HG02973 (cell line): ENCODE data around the gene FSTL3.
"Not testable (repeated sequence)": the region's sequence is repeated elsewhere in the genome, so short reads cannot be mapped to it uniquely, and the experiment has no call there.

Experiments
- ATAC-seq: cut with Tn5 transposase; IDR thresholded peaks from one replicate; pipeline ENCODE4 v1.9.1; 2021; ENCODE audit warnings: moderate library complexity; ENCODE audit not compliant: unreplicated experiment

FSTL3 gene

DNA sequence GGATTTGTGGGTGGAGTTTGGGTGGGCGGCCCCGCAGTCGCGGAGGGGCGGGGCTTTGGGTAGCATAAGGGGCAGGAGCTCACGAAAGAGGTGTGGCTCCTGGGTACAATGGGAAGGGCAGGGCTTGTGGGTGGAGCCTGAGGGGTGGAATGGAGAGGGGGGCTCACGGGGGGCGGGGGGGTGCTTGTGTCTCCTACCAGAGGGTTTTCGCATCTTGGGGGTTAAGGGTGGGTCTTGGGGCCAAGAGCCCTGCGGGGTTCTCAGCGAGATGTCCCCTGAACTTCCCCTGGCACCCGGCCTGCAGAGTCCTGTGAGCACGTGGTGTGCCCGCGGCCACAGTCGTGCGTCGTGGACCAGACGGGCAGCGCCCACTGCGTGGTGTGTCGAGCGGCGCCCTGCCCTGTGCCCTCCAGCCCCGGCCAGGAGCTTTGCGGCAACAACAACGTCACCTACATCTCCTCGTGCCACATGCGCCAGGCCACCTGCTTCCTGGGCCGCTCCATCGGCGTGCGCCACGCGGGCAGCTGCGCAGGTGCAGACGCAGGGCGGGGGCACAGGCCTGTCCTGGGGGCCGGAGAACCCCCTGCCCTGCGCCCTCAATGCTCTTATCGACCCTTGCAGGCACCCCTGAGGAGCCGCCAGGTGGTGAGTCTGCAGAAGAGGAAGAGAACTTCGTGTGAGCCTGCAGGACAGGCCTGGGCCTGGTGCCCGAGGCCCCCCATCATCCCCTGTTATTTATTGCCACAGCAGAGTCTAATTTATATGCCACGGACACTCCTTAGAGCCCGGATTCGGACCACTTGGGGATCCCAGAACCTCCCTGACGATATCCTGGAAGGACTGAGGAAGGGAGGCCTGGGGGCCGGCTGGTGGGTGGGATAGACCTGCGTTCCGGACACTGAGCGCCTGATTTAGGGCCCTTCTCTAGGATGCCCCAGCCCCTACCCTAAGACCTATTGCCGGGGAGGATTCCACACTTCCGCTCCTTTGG lies 5.1 kb downstream of the FSTL3 start:
- no peak for ATAC-seq

GRCh38 chr19:682678-683320 lies 6.6 kb downstream of the FSTL3 start:
- no peak for ATAC-seq

- ATAC-seq: no peak
Observed at GRCh38 chr19:685454-685931, 9.3 kb downstream of the FSTL3 start.

- no peak for ATAC-seq
Observed at GRCh38 chr19:686589-687297, 10.6 kb downstream of the FSTL3 start.

GRCh38 chr19:687569-688166 lies 11.5 kb downstream of the FSTL3 start:
- ATAC-seq: no peak

- ATAC-seq: no peak
Observed at GRCh38 chr19:688214-688613, 12.0 kb downstream of the FSTL3 start.

- no peak for ATAC-seq
Observed at GRCh38 chr19:688992-689391, 12.8 kb downstream of the FSTL3 start.

DNA sequence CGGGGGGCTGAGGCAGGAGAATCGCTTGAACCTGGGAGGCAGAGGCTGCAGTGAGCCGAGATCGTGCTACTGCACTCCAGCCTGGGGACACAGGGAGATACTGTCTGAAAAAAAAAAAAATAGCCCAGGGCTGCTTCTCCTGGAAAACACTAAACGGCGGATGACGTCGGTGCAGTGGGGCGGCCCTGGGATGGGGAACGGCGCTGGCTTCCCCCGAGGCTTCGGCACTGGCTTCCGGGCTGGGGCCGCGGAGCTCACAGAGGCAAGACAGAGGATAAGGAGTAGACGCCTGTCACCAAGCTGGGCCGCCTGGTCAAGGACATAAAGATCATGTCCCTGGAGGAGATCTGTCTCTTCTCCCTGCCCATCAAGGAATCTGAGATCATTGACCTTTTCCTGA lies 14.0 kb downstream of the FSTL3 start:
- no peak for ATAC-seq

DNA sequence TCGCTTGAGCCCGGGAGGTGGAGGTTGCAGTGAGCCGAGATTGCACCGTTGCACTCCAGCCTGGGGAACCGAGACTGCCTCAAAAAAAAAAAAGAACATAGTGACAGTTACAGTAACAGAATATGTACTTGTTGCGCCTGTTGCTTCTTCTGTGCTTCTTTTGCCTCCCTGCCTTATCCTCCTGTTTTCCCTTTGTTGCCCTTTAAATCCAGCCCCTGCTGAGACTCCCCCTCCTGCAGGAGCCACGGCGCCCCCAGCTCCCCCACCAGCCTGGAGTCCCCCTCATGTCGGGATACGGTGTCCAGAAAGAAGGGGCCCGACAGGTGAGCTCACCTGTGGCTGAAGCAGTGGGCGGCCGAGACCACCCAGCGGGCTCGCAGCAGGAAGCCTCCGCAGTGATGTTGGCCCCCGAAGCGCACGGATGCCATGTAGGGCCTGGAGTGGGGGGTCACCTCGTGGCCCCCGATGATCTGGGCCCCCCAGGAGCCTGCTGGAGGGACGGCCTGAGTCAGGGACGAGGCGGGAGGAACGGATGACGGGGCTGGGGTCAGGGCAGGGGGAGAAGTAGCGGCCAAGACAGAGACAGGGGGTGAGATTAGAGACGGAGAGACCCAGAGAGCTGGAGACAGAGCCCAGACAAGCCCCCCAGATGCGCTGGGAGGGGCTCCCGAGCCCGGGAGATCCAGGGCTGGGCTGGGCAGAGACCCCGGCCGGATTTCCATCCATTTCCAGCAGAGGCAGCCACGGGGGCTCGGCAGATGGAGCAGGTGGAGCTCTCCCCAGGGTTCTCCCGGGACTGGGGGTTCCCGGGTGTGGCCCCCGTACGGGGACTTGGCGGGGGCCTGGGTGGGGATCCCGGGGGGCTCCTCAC lies 18.5 kb downstream of the FSTL3 start:
- no peak for ATAC-seq

DNA sequence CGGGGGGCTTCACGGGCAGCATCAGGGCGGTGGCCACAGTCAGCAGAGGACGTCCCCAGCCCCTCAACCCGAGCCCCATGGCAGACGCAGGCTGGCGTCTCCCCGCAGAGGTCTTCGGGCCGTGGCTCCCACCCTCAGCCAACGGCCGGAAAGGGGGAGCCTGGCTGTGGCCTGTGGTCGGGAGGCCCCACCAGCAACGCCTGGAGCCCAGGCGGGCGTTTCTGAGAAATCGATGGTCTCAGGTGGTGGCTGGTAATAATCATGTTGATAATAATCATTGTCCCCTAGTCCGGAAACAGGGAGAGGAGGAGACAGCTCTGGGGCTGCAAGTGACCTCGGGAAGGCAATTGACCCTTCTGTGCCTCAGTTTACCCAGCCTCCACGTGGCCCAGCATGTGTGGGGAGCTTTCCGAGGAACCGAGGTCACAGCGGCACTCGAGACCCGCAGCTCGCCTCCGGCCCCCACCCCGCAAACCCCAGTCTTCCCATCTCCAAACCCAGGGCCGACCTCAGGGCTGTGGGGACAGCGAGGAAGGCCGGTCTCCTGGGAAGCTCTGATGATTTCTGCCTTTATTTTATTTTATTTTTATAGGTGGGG lies 19.3 kb downstream of the FSTL3 start, which contains the start of gene PRSS57:
Gene PRSS57 (minus strand): TSS at position 101 of the 598 bp plus-strand sequence. CDS start 22 bp downstream, at position 79.
- ATAC-seq: no peak

DNA sequence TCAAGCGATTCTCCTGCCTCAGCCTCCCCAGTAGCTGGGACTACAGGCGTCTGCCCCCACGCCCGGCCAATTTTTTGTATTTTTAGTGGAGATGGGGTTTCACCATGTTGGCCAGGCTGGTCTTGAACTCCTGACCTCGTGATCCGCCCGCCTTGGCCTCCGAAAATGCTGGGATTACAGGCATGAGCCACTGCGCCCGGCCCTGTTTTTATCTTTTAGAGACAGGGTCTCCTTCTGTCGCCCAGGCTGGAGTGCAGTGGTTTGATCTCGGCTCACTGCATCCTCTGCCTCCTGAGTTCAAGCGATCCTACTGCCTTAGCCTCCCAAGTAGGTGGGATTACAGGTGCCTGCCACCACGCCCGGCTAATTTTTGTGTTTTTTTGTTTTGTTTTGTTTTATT lies 22.3 kb downstream of the FSTL3 start:
- not testable (repeated sequence) for ATAC-seq

DNA sequence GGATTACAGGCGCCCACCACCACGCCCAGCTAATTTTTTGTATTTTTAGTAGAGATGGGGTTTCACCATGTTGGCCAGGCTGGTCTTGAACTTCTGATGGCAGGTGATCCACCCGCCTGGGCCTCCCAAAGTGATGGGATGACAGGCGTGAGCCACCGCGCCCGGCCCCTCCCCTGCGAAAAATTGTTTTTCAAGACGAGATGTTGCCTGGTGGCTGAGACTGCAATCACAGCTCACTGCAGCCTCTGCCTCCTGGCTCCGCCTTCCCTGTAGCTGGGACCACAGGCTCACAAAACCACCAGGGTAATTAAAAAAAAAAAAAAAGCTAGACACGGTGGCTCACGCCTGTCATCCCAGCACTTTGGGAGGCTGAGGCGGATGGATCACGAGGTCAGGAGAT lies 23.7 kb downstream of the FSTL3 start:
- not testable (repeated sequence) for ATAC-seq

DNA sequence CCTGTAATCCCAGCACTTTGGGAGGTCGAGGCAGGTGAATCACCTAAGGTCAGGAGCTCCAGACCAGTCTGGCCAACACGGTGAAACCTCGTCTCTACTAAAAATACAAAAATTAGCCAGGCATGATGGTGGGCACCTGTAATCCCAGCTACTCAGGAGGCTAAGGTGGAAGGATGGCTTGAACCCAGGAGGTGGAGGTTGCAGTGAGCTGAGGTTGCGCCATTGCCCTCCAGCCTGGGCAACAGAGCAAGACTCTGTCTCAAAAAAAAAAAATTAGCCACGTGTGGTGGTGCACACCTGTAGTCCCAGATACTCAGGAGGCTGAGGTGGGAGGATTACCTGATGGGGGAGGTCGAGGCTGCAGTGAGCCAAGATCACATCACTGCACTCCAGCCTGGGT lies 26.7 kb downstream of the FSTL3 start:
- not testable (repeated sequence) for ATAC-seq

- no peak for ATAC-seq
Observed at GRCh38 chr19:703329-703650, 27.1 kb downstream of the FSTL3 start.

DNA sequence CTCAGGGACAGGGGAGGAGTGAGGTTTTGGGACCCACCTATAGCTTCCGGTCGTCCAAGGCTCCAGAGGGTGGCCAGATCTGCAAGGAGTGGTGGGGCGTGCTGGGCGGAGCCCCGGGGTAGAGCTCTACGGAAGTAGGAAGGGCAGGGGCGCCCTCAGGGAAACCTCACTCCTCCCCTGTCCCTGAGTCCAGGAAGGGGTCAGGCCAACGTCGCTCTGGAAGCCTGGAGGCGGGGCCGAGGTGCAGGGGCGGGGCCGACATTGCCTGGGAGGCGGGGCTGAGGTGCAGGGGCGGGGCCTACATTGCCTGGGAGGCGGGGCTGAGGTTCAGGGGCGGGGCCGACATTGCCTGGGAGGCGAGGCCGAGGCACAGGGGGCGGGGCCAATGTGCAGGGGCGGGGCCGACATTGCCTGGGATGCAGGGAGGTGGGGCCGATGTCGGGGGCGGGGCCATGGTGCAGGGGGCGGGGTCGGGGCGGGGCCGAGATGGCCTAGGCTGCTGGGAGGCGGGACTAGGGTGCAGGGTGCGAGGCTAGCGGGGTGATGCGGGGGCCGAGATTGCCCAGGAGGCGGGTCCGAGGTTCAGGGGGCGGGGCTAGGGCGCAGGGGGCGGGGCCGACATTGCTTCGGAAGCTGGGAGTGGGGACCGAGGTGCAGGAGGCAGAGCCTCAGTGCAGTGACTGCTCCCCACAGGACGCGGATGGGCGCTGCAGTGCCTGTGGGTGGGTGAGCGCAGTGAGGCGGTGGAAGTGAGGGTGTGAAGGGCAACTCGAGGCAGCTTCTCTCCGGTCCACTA lies 27.7 kb downstream of the FSTL3 start:
- ATAC-seq: no peak

GRCh38 chr19:704447-704741 lies 28.2 kb downstream of the FSTL3 start:
- no peak for ATAC-seq

GRCh38 chr19:708154-709143 lies 32.3 kb downstream of the FSTL3 start, which contains the start of gene PALM:
TSS of gene PALM (plus strand) at chr19:708935. CDS start at chr19:709147, 212 bp downstream.
- ATAC-seq: no peak
